ENCODE data around the gene KDM6A.

The KDM6A gene

GRCh38 chrX:45024501-45024900 lies 151.5 kb downstream of the KDM6A start:
- no peak overlapping the region for H3K4me2 ChIP-seq (ENCODE audit: low read length, poor library complexity, severe bottlenecking)
- no CpG with 5 or more reads among the region's 1 CpG for WGBS
- no peak overlapping the region for H4K91ac ChIP-seq (ENCODE audit: low read length)
- H3K27me3 ChIP-seq (ENCODE audit: control insufficient read depth in 1 of 2, insufficient read depth in 1 of 2, low read length in 2 of 2) = no peaks in the 10 kb centered on the region
- H3K18ac ChIP-seq (ENCODE audit: low read depth in 1 of 2, low read length in 2 of 2) = no peak overlapping the region
- peaks cover 0 to 11% of the 10 kb centered on the region in 2 experiments for H3K36me3 ChIP-seq (ENCODE audit: control insufficient read depth in 1 of 2, insufficient read depth in 2 of 2, low read depth in 1 of 2, low read length in 2 of 2)
- no peak overlapping the region for H3K4ac ChIP-seq (ENCODE audit: low read depth in 1 of 2, low read length in 2 of 2)
- H3K4me1 ChIP-seq (ENCODE audit: control insufficient read depth, insufficient read depth, low read depth, low read length) = no peaks in the 10 kb centered on the region
- no peak for DNase-seq
- H2BK12ac ChIP-seq (ENCODE audit: low read length in 2 of 2) = no peak overlapping the region
- no peak overlapping the region for H2AFZ ChIP-seq (ENCODE audit: low read depth, low read length)
- no peaks in the 10 kb centered on the region for H3K9me3 ChIP-seq (ENCODE audit: control insufficient read depth, low read length)
- H2BK5ac ChIP-seq (ENCODE audit: low read depth, low read length, poor library complexity, severe bottlenecking) = no peak overlapping the region
- H3K9ac ChIP-seq (ENCODE audit: low read length) = no peak overlapping the region
- no peak overlapping the region for H4K8ac ChIP-seq (ENCODE audit: low read length)
- no peak overlapping the region for H3K14ac ChIP-seq (ENCODE audit: low read length in 2 of 2)
- H2AK5ac ChIP-seq (ENCODE audit: low read length, severe bottlenecking) = no peak overlapping the region
- no peaks in the 10 kb centered on the region for H3K79me1 ChIP-seq (replicated peaks; ENCODE audit: low read length, poor library complexity, severe bottlenecking)
- H2BK15ac ChIP-seq (ENCODE audit: low read depth, poor library complexity, severe bottlenecking) = no peak overlapping the region
- no peak overlapping the region for H3K4me3 ChIP-seq (ENCODE audit: insufficient read depth in 1 of 2, low read depth in 1 of 2, low read length in 2 of 2)
- H3K23ac ChIP-seq (ENCODE audit: low read length in 2 of 2) = no peak overlapping the region
- no peak overlapping the region for H3K27ac ChIP-seq (ENCODE audit: low read length, poor library complexity, severe bottlenecking)
- no peak overlapping the region for H2BK120ac ChIP-seq (ENCODE audit: low read depth, low read length)

DNA sequence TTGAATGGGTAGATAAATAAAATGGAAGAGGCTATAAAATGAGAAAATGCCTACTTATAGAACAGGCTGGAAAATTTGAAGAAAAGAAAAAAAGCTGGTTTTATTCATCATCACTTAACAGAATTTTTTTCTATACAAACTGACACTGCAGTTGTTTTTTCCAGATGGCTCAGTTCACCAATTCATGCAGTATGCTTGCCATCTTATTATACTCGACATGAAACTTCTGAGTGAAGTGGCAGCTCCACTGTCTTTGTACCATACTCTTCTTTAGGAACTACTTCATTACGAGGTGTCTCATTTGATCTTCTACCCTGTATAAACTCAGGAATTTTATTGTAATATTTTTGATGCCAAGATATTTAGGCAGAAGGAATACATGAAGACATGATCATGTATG lies 153.0 kb downstream of the KDM6A start:
- no peak overlapping the region for H2BK120ac ChIP-seq (ENCODE audit: low read depth, low read length)
- no peaks in the 10 kb centered on the region for H3K27me3 ChIP-seq (ENCODE audit: control insufficient read depth in 1 of 2, insufficient read depth in 1 of 2, low read length in 2 of 2)
- no peak overlapping the region for H3K18ac ChIP-seq (ENCODE audit: low read depth in 1 of 2, low read length in 2 of 2)
- no peak overlapping the region for H3K23ac ChIP-seq (ENCODE audit: low read length in 2 of 2)
- no peaks in the 10 kb centered on the region for H3K4me1 ChIP-seq (ENCODE audit: control insufficient read depth, insufficient read depth, low read depth, low read length)
- H2BK15ac ChIP-seq (ENCODE audit: low read depth, poor library complexity, severe bottlenecking) = no peak overlapping the region
- H3K27ac ChIP-seq (ENCODE audit: low read length, poor library complexity, severe bottlenecking) = no peak overlapping the region
- H4K8ac ChIP-seq (ENCODE audit: low read length) = no peak overlapping the region
- H3K4ac ChIP-seq (ENCODE audit: low read depth in 1 of 2, low read length in 2 of 2) = no peak overlapping the region
- H3K4me3 ChIP-seq (ENCODE audit: insufficient read depth in 1 of 2, low read depth in 1 of 2, low read length in 2 of 2) = no peak overlapping the region
- no peak overlapping the region for H3K4me2 ChIP-seq (ENCODE audit: low read length, poor library complexity, severe bottlenecking)
- DNase-seq = no peak
- no CpG with 5 or more reads among the region's 2 CpGs for WGBS
- H3K36me3 ChIP-seq (ENCODE audit: control insufficient read depth in 1 of 2, insufficient read depth in 2 of 2, low read depth in 1 of 2, low read length in 2 of 2) = peaks cover 0 to 11% of the 10 kb centered on the region in 2 experiments
- no peak overlapping the region for H4K91ac ChIP-seq (ENCODE audit: low read length)
- no peak overlapping the region for H2BK12ac ChIP-seq (ENCODE audit: low read length in 2 of 2)
- no peak overlapping the region for H2AK5ac ChIP-seq (ENCODE audit: low read length, severe bottlenecking)
- no peak overlapping the region for H3K14ac ChIP-seq (ENCODE audit: low read length in 2 of 2)
- H2AFZ ChIP-seq (ENCODE audit: low read depth, low read length) = no peak overlapping the region
- H3K79me1 ChIP-seq (replicated peaks; ENCODE audit: low read length, poor library complexity, severe bottlenecking) = no peaks in the 10 kb centered on the region
- no peak overlapping the region for H2BK5ac ChIP-seq (ENCODE audit: low read depth, low read length, poor library complexity, severe bottlenecking)
- no peak overlapping the region for H3K9ac ChIP-seq (ENCODE audit: low read length)
- no peaks in the 10 kb centered on the region for H3K9me3 ChIP-seq (ENCODE audit: control insufficient read depth, low read length)

- Histone ChIP-seq H3K4ac (ENCODE audit: low read depth in 1 of 2, low read length in 2 of 2) (no peak overlapping the region), H3K79me1 (replicated peaks; ENCODE audit: low read length, poor library complexity, severe bottlenecking) (peaks cover 1% of the 10 kb centered on the region), H3K27me3 (ENCODE audit: control insufficient read depth in 1 of 2, insufficient read depth in 1 of 2, low read length in 2 of 2) (no peaks in the 10 kb centered on the region), H3K4me3 (ENCODE audit: insufficient read depth in 1 of 2, low read depth in 1 of 2, low read length in 2 of 2) (no peak overlapping the region), H3K9me3 (ENCODE audit: control insufficient read depth, low read length) (no peaks in the 10 kb centered on the region), H3K14ac (ENCODE audit: low read length in 2 of 2) (no peak overlapping the region), H4K91ac (ENCODE audit: low read length) (no peak overlapping the region), H2AFZ (ENCODE audit: low read depth, low read length) (no peak overlapping the region), H2AK5ac (ENCODE audit: low read length, severe bottlenecking) (no peak overlapping the region), H3K9ac (ENCODE audit: low read length) (no peak overlapping the region), H2BK12ac (ENCODE audit: low read length in 2 of 2) (no peak overlapping the region), H2BK120ac (ENCODE audit: low read depth, low read length) (no peak overlapping the region), H2BK5ac (ENCODE audit: low read depth, low read length, poor library complexity, severe bottlenecking) (no peak overlapping the region), H3K4me1 (ENCODE audit: control insufficient read depth, insufficient read depth, low read depth, low read length) (no peaks in the 10 kb centered on the region), H2BK15ac (ENCODE audit: low read depth, poor library complexity, severe bottlenecking) (no peak overlapping the region), H3K4me2 (ENCODE audit: low read length, poor library complexity, severe bottlenecking) (no peak overlapping the region), H4K8ac (ENCODE audit: low read length) (no peak overlapping the region), H3K36me3 (ENCODE audit: control insufficient read depth in 1 of 2, insufficient read depth in 2 of 2, low read depth in 1 of 2, low read length in 2 of 2) (peaks cover 0 to 8% of the 10 kb centered on the region in 2 experiments), H3K23ac (ENCODE audit: low read length in 2 of 2) (no peak overlapping the region), H3K27ac (ENCODE audit: low read length, poor library complexity, severe bottlenecking) (no peak overlapping the region), H3K18ac (ENCODE audit: low read depth in 1 of 2, low read length in 2 of 2) (no peak overlapping the region)
- no peak for DNase-seq
- no CpG with 5 or more reads among the region's 3 CpGs for WGBS
These were observed 158.9 kb downstream of the KDM6A start for GRCh38 chrX:45031830-45032378.

DNA sequence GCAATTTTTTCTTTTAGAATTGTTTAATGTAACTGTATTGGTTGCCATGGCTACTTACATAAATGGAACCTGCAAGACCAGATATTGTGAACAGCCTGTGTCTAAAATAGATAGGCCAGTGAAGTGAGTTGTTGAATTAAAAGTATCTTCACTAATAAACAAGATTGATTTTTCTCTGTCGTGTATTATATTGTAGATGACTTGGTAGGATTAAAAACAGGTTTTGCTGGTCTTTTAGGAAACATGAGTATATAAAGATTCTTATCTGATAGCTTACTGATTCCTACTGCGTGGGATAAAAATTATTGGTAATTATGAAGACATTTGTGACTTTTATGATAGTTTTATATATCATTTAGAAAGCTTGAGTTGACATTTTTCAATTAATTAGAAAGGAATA lies 162.1 kb downstream of the KDM6A start:
- Histone ChIP-seq H4K91ac (ENCODE audit: low read length) (no peak overlapping the region), H2BK5ac (ENCODE audit: low read depth, low read length, poor library complexity, severe bottlenecking) (no peak overlapping the region), H2BK12ac (ENCODE audit: low read length in 2 of 2) (no peak overlapping the region), H2BK120ac (ENCODE audit: low read depth, low read length) (no peak overlapping the region), H2AK5ac (ENCODE audit: low read length, severe bottlenecking) (no peak overlapping the region), H4K8ac (ENCODE audit: low read length) (no peak overlapping the region), H3K9me3 (ENCODE audit: control insufficient read depth, low read length) (no peaks in the 10 kb centered on the region), H3K14ac (ENCODE audit: low read length in 2 of 2) (no peak overlapping the region), H3K27me3 (ENCODE audit: control insufficient read depth in 1 of 2, insufficient read depth in 1 of 2, low read length in 2 of 2) (no peaks in the 10 kb centered on the region), H3K4me3 (ENCODE audit: insufficient read depth in 1 of 2, low read depth in 1 of 2, low read length in 2 of 2) (no peak overlapping the region), H3K4ac (ENCODE audit: low read depth in 1 of 2, low read length in 2 of 2) (no peak overlapping the region), H3K23ac (ENCODE audit: low read length in 2 of 2) (no peak overlapping the region), H2BK15ac (ENCODE audit: low read depth, poor library complexity, severe bottlenecking) (no peak overlapping the region), H3K36me3 (ENCODE audit: control insufficient read depth in 1 of 2, insufficient read depth in 2 of 2, low read depth in 1 of 2, low read length in 2 of 2) (peaks cover 0 to 12% of the 10 kb centered on the region in 2 experiments), H3K9ac (ENCODE audit: low read length) (no peak overlapping the region), H3K79me1 (replicated peaks; ENCODE audit: low read length, poor library complexity, severe bottlenecking) (peaks cover 1% of the 10 kb centered on the region), H2AFZ (ENCODE audit: low read depth, low read length) (no peak overlapping the region), H3K27ac (ENCODE audit: low read length, poor library complexity, severe bottlenecking) (no peak overlapping the region), H3K18ac (ENCODE audit: low read depth in 1 of 2, low read length in 2 of 2) (no peak overlapping the region), H3K4me1 (ENCODE audit: control insufficient read depth, insufficient read depth, low read depth, low read length) (no peaks in the 10 kb centered on the region), H3K4me2 (ENCODE audit: low read length, poor library complexity, severe bottlenecking) (no peak overlapping the region)
- 100% methylated on average over 1 of the region's 2 CpGs for WGBS
- no peak for DNase-seq

Measured in mesenchymal stem cell (in vitro differentiated cells and primary cell).